KMS-11 (cell line): ENCODE results near the gene SHMT2.

ENCODE experiments used
- H2AFZ ChIP-seq: fragments of 200-600 bp; sonication (generic); 2 replicates; pipeline ENCODE4 v1.6.1; 2016; ENCODE audit warnings: antibody characterized with exemption, mixed run types, low read depth
- H3K27ac ChIP-seq: fragments of 200-600 bp; sonication (generic); 2 replicates; pipeline ENCODE4 v1.6.1; 2016; ENCODE audit warnings: mild to moderate bottlenecking, mixed run types
- H3K27me3 ChIP-seq: fragments of 200-600 bp; sonication (generic); 2 replicates; pipeline ENCODE4 v1.6.1; 2017; ENCODE audit warnings: mild to moderate bottlenecking, low read depth, mixed run types, moderate library complexity; ENCODE audit not compliant: insufficient read depth
- H3K36me3 ChIP-seq: fragments of 200-600 bp; sonication (generic); 2 replicates; pipeline ENCODE4 v1.6.1; 2017; ENCODE audit warnings: mild to moderate bottlenecking, mixed run types; ENCODE audit not compliant: insufficient read depth
- H3K4me1 ChIP-seq: fragments of 200-600 bp; sonication (generic); 2 replicates; pipeline ENCODE4 v1.6.1; 2016; ENCODE audit warnings: mild to moderate bottlenecking, low read depth, mixed run types; ENCODE audit not compliant: poor library complexity, severe bottlenecking
- H3K4me2 ChIP-seq: fragments of 200-600 bp; sonication (generic); 2 replicates; pipeline ENCODE4 v1.7.0; 2016; ENCODE audit warnings: mild to moderate bottlenecking, mixed run types
- H3K4me3 ChIP-seq: fragments of 200-600 bp; sonication (generic); IDR thresholded peaks from 2 replicates; pipeline ENCODE4 v1.6.1; 2017; ENCODE audit warnings: low read depth, low read length, mixed read lengths; ENCODE audit not compliant: insufficient read depth
- H3K79me2 ChIP-seq: fragments of 200-600 bp; sonication (generic); 2 replicates; pipeline ENCODE4 v1.6.1; 2016; ENCODE audit warnings: low read depth, mixed run types; ENCODE audit not compliant: insufficient read depth
- H3K9ac ChIP-seq: fragments of 200-600 bp; sonication (generic); 2 replicates; pipeline ENCODE4 v1.6.1; 2016; ENCODE audit warnings: mild to moderate bottlenecking, mixed run types
- H4K20me1 ChIP-seq: fragments of 200-600 bp; sonication (generic); 2 replicates; pipeline ENCODE4 v1.6.1; 2016; ENCODE audit warnings: mild to moderate bottlenecking, mixed run types; ENCODE audit not compliant: insufficient read depth
- CTCF ChIP-seq: fragments of 200-600 bp; sonication (generic); conservative IDR thresholded peaks from 2 replicates; pipeline ENCODE4 v1.6.1; 2017; ENCODE audit warnings: low read depth, mild to moderate bottlenecking, antibody characterized with exemption, low read length, moderate library complexity, mixed read lengths

The SHMT2 gene

GRCh38 chr12:57214398-57214781 is 15.1 kb upstream of the SHMT2 start:
- Histone ChIP-seq H3K4me2 (peak overlapping the region; percentile 66), H3K9ac (no peak overlapping the region; the same call in 1 of the 2 replicates), H4K20me1 (no peaks in the 10 kb centered on the region), H3K27me3 (peaks cover 58% of the 10 kb centered on the region), H3K4me1 (peaks cover 40% of the 10 kb centered on the region), H3K79me2 (no peaks in the 10 kb centered on the region), H3K36me3 (no peaks in the 10 kb centered on the region), H3K27ac (no peak overlapping the region), H2AFZ (peak overlapping the region; percentile 91), H3K4me3 (no peak overlapping the region)
- peak; percentile 95 for TF ChIP-seq CTCF

- no peak for TF ChIP-seq CTCF
- Histone ChIP-seq H3K36me3 (no peaks in the 10 kb centered on the region), H3K4me2 (peak overlapping the region; percentile 60; the same call in 1 of the 2 replicates), H4K20me1 (no peaks in the 10 kb centered on the region), H3K9ac (no peak overlapping the region), H3K79me2 (no peaks in the 10 kb centered on the region), H3K4me3 (no peak overlapping the region), H3K27me3 (peaks cover 64% of the 10 kb centered on the region), H3K4me1 (peaks cover 40% of the 10 kb centered on the region), H2AFZ (no peak overlapping the region), H3K27ac (no peak overlapping the region)
Measured at GRCh38 chr12:57215065-57215464, 14.4 kb upstream of the SHMT2 start.

- Histone ChIP-seq H4K20me1 (no peaks in the 10 kb centered on the region), H3K4me2 (peak overlapping the region; percentile 60), H2AFZ (peak overlapping the region; percentile 62; the same call in 1 of the 2 replicates), H3K4me1 (peaks cover 40% of the 10 kb centered on the region), H3K27me3 (peaks cover 70% of the 10 kb centered on the region), H3K9ac (no peak overlapping the region), H3K79me2 (no peaks in the 10 kb centered on the region), H3K4me3 (no peak overlapping the region), H3K36me3 (no peaks in the 10 kb centered on the region), H3K27ac (no peak overlapping the region)
- TF ChIP-seq CTCF: no peak
Measured at GRCh38 chr12:57215668-57216013, 13.9 kb upstream of the SHMT2 start.

GRCh38 chr12:57216014-57216911 is 13.2 kb upstream of the SHMT2 start, which contains the start of gene NXPH4:
Gene NXPH4 (plus strand): TSS chr12:57216794. CDS start chr12:57216970, 176 bp downstream.
- Histone ChIP-seq H4K20me1 (no peaks in the 10 kb centered on the region), H2AFZ (peak within 1 kb of the TSS; percentile 90), H3K4me2 (peak within 1 kb of the TSS; percentile 98), H3K4me3 (peak within 1 kb of the TSS; percentile 61), H3K9ac (peak within 1 kb of the TSS; percentile 6; the same call in 1 of the 2 replicates), H3K36me3 (no peaks in the 10 kb centered on the region), H3K27ac (no peak within 1 kb of the TSS), H3K79me2 (no peaks in the 10 kb centered on the region), H3K27me3 (peaks cover 76% of the 10 kb centered on the region), H3K4me1 (peaks cover 40% of the 10 kb centered on the region)
- TF ChIP-seq CTCF: 0 out of 2 replicates have a peak, but pooled peaks have one; percentile 18
